HCT116 (cell line): Measurements from ENCODE around the gene ZNF107. TPM values are rescaled to one million over a fixed set of nuclear protein-coding genes. Genes with fewer than 3 reads are reported as not detected.
"Not testable (repeated sequence)": the region's sequence is repeated elsewhere in the genome, so short reads cannot be mapped to it uniquely, and the experiment has no call there.

Experiments used
- ATAC-seq: fragments of 200-7000 bp; cut with Tn5 transposase; 2 replicates; pipeline ENCODE4 v1.9.1; 2020; ENCODE audit warnings: mild to moderate bottlenecking, moderate library complexity
- BruUV-seq: library from RNA; stranded (reverse); fragments of 400-500 nt; replicated peaks from 2 replicates; lab custom pipeline; 2021; lab: Mats Ljungman, UMichigan
- CTCF ChIA-PET: fragments of 300-600 bp; sonication (Branson Sonifier 250); formaldehyde crosslinking; loops from one replicate; lab custom pipeline; 2021; ENCODE audit warnings: antibody characterized with exemption; lab: Charles Lee
- POLR2A ChIA-PET: fragments of 300-600, 350-600 bp; sonication (Branson Sonifier 250); formaldehyde crosslinking; loops from one replicate; lab custom pipeline; 2021; ENCODE audit warnings: antibody characterized with exemption; lab: Charles Lee
- RAD21 ChIA-PET, 2 experiments: fragments of 300-600 bp; sonication (Branson Sonifier 250); formaldehyde crosslinking; loops; one replicate each; lab custom pipeline; 2023; ENCODE audit warnings: low total read pairs in 2 of 2; ENCODE audit not compliant: uncharacterized antibody in 2 of 2, unreplicated experiment in 2 of 2, low non-redundant PET in 1 of 2; lab: Charles Lee
- DNase-seq: peaks from one replicate; pipeline ENCODE4 v3.0.0-alpha.2; 2010; ENCODE audit warnings: low read depth, low spot score
- H2AFZ ChIP-seq: fragments of 200-600 bp; shearing (Covaris generic), sonication (generic); 2 replicates; pipeline ENCODE4 v1.6.1; 2017; ENCODE audit warnings: low read depth, mixed run types, mixed read lengths, antibody characterized with exemption, low read length; ENCODE audit not compliant: poor library complexity, severe bottlenecking
- H3K27ac ChIP-seq: 2 replicates; pipeline ENCODE4 v1.5.1; 2012; ENCODE audit warnings: low read depth, low read length
- H3K27me3 ChIP-seq: fragments of 200-600 bp; sonication (generic); 2 replicates; pipeline ENCODE4 v1.6.1; 2016; ENCODE audit warnings: mixed run types, low read length, mixed read lengths; ENCODE audit not compliant: insufficient read depth
- H3K36me3 ChIP-seq, 2 experiments: fragments of 200-500 bp in 1 of 2; fragments of 200-600 bp in 1 of 2; sonication (Bioruptor generic) in 1 of 2; sonication (generic) in 1 of 2; 2 replicates each; pipeline versions ENCODE4 v1.5.1 to v1.6.1; 2014 to 2016; ENCODE audit warnings: low read length in 2 of 2, inconsistent platforms in 1 of 2, mixed read lengths in 1 of 2, mixed run types in 1 of 2; ENCODE audit not compliant: insufficient read depth in 2 of 2, control insufficient read depth in 1 of 2
- H3K4me1 ChIP-seq, 2 experiments: fragments of 200-600 bp in 1 of 2; sonication (generic) in 1 of 2; 2 replicates each; pipeline versions ENCODE4 v1.5.1 to v1.6.1; 2012 to 2017; ENCODE audit warnings: low read length in 2 of 2, inconsistent platforms in 1 of 2, mild to moderate bottlenecking in 1 of 2, mixed read lengths in 1 of 2, mixed run types in 1 of 2, moderate library complexity in 1 of 2; ENCODE audit not compliant: insufficient read depth in 2 of 2, control insufficient read depth in 1 of 2
- H3K4me2 ChIP-seq: fragments of 200-600 bp; sonication (generic); 2 replicates; pipeline ENCODE4 v1.6.1; 2017; ENCODE audit warnings: mixed run types, low read length, mixed read lengths
- H3K4me3 ChIP-seq, 2 experiments: fragments of 200-600 bp in 1 of 2; sonication (generic) in 1 of 2; replicated peaks in 1 of 2; 2 replicates each; pipeline ENCODE4 v1.5.1; 2011 to 2016; ENCODE audit warnings: low read length in 2 of 2, control low read depth in 1 of 2, low read depth in 1 of 2, mild to moderate bottlenecking in 1 of 2, mixed read lengths in 1 of 2, mixed run types in 1 of 2
- H3K79me2 ChIP-seq: fragments of 200-600 bp; sonication (generic); 2 replicates; pipeline ENCODE4 v1.6.1; 2017; ENCODE audit warnings: mild to moderate bottlenecking, mixed run types, low read length, moderate library complexity, mixed read lengths; ENCODE audit not compliant: insufficient read depth
- H3K9ac ChIP-seq: fragments of 200-600 bp; sonication (generic); 2 replicates; pipeline ENCODE4 v1.6.1; 2016; ENCODE audit warnings: low read length, mixed read lengths
- H3K9me2 ChIP-seq: fragments of 200-600 bp; sonication (generic), shearing (Covaris generic); 2 replicates; pipeline ENCODE4 v1.6.1; 2017; ENCODE audit warnings: mixed run types, mild to moderate bottlenecking, moderate library complexity; ENCODE audit not compliant: insufficient read depth
- H3K9me3 ChIP-seq, 2 experiments: fragments of 200-500 bp in 1 of 2; fragments of 200-600 bp in 1 of 2; sonication (Bioruptor generic) in 1 of 2; sonication (generic) in 1 of 2; 2 replicates each; pipeline ENCODE4 v1.6.1; 2014 to 2017; ENCODE audit warnings: low read length in 2 of 2, mixed read lengths in 2 of 2, inconsistent platforms in 1 of 2, low read depth in 1 of 2, mild to moderate bottlenecking in 1 of 2, mixed run types in 1 of 2, moderate library complexity in 1 of 2; ENCODE audit not compliant: control insufficient read depth in 1 of 2, insufficient read depth in 1 of 2
- H4K20me1 ChIP-seq: fragments of 200-600 bp; sonication (generic), shearing (Covaris generic); 2 replicates; pipeline ENCODE4 v1.6.1; 2017; ENCODE audit warnings: mixed run types, mild to moderate bottlenecking, moderate library complexity; ENCODE audit not compliant: insufficient read depth
- EGR1 ChIP-seq: IDR thresholded peaks from 2 replicates; pipeline ENCODE4 v1.6.1; 2012; ENCODE audit warnings: low read depth
- ZNF274 ChIP-seq: fragments of 200-500 bp; sonication (Bioruptor generic); IDR thresholded peaks from 2 replicates; pipeline ENCODE4 v1.6.1; 2014; ENCODE audit warnings: mild to moderate bottlenecking, low read depth, low read length, inconsistent platforms
- intact Hi-C: fragments of 100-400 bp; cut with micrococcal nuclease; formaldehyde crosslinking; loops from 2 replicates; pipeline ENCODE4 v1.10.0; 2022
- total RNA-seq: library from RNA; stranded (reverse); gene quantifications from one replicate; pipeline ENCODE4 v1.2.1, GENCODE V29; 2021; ENCODE audit not compliant: unreplicated experiment
- TF ChIP-seq, protein P1 (sequence below): IDR thresholded peaks from 2 replicates; pipeline ENCODE4 v1.6.1; 2012; ENCODE audit warnings: low read depth

ZNF107 gene
- total RNA-seq, 1 experiment from 2014 or later = 6.2 TPM

DNA sequence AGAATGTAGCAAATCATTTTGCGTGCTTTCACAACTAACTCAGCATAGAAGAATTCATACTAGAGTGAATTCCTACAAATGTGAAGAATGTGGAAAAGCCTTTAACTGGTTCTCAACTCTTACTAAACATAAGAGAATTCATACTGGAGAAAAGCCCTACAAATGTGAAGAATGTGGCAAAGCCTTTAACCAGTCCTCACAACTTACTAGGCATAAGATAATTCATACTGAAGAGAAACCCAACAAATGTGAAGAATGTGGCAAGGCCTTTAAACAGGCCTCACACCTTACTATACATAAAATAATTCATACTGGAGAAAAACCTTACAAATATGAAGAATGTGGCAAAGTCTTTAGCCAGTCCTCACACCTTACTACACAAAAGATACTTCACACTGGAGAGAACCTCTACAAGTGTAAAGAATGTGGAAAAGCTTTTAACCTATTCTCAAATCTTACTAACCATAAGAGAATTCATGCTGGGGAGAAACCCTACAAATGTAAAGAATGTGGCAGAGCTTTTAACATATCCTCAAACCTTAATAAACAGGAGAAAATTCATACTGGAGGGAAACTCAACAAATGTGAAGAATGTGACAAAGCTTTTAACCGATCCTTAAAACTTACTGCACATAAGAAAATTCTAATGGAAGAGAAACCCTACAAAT lies 40.8 kb downstream of the ZNF107 start:
- CTCF ChIA-PET = no interaction called here

DNA sequence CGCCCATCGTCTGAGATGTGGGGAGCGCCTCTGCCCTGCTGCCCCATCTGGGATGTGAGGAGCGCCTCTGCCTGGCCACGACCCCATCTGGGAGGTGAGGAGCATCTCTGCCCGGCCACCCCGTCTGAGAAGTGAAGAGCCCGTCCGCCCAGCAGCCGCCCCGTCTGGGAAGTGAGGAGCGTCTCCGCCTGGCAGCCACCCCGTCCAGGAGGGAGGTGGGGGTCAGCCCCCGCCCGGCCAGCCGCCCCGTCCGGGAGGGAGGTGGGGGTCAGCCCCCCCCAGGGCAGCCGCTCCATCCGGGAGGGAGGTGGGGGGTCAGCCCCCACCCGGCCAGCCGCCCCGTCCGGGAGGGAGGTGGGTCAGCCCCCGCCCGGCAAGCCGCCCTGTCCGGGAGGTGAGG lies 52.0 kb downstream of the ZNF107 start:
- H2AFZ ChIP-seq, H3K9ac ChIP-seq, H3K4me1 ChIP-seq, H4K20me1 ChIP-seq, H3K79me2 ChIP-seq, RAD21 ChIA-PET, H3K9me3 ChIP-seq, H3K4me2 ChIP-seq, H3K9me2 ChIP-seq, H3K36me3 ChIP-seq, BruUV-seq, H3K27me3 ChIP-seq, H3K4me3 ChIP-seq, intact Hi-C loops, DNase-seq, POLR2A ChIA-PET, ATAC-seq, H3K27ac ChIP-seq, CTCF ChIA-PET: not testable (repeated sequence)

More for the DNA sequence above, 40.8 kb downstream of the ZNF107 start:
- TF ChIP-seq EGR1 (no peak), ZNF274 (peak; percentile 74)
- TF ChIP-seq, protein P1, sequence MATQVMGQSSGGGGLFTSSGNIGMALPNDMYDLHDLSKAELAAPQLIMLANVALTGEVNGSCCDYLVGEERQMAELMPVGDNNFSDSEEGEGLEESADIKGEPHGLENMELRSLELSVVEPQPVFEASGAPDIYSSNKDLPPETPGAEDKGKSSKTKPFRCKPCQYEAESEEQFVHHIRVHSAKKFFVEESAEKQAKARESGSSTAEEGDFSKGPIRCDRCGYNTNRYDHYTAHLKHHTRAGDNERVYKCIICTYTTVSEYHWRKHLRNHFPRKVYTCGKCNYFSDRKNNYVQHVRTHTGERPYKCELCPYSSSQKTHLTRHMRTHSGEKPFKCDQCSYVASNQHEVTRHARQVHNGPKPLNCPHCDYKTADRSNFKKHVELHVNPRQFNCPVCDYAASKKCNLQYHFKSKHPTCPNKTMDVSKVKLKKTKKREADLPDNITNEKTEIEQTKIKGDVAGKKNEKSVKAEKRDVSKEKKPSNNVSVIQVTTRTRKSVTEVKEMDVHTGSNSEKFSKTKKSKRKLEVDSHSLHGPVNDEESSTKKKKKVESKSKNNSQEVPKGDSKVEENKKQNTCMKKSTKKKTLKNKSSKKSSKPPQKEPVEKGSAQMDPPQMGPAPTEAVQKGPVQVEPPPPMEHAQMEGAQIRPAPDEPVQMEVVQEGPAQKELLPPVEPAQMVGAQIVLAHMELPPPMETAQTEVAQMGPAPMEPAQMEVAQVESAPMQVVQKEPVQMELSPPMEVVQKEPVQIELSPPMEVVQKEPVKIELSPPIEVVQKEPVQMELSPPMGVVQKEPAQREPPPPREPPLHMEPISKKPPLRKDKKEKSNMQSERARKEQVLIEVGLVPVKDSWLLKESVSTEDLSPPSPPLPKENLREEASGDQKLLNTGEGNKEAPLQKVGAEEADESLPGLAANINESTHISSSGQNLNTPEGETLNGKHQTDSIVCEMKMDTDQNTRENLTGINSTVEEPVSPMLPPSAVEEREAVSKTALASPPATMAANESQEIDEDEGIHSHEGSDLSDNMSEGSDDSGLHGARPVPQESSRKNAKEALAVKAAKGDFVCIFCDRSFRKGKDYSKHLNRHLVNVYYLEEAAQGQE = no peak
- Histone ChIP-seq H2AFZ (no peak overlapping the region), H3K4me2 (no peak overlapping the region), H3K27ac (no peak overlapping the region), H3K4me3 (no peak overlapping the region), H3K27me3 (no peaks in the 10 kb centered on the region), H3K4me1 (no peaks in the 10 kb centered on the region), H4K20me1 (no peaks in the 10 kb centered on the region), H3K36me3 (peaks cover 4 to 5% of the 10 kb centered on the region in 2 experiments; a peak in 2 of 4 replicates), H3K9ac (no peak overlapping the region), H3K9me3 (peaks cover 34 to 60% of the 10 kb centered on the region in 2 experiments), H3K79me2 (no peaks in the 10 kb centered on the region), H3K9me2 (no peaks in the 10 kb centered on the region)
- no TSS peak for BruUV-seq
- no peak for DNase-seq
- no peak for ATAC-seq
- POLR2A ChIA-PET = no interaction called here
- RAD21 ChIA-PET = no interaction called here
- intact Hi-C loops = loop anchor here (1.0 kb wide), 1 partner anchor 9 kb away; no protein-coding TSS in a partner anchor
